AG09309 (cell line): ENCODE measurements around the gene RPS6KA4.

ENCODE experiments used
- DNase-seq: peaks from one replicate; pipeline ENCODE4 v3.0.0-alpha.2; 2010; ENCODE audit warnings: low read depth
- H3K4me3 ChIP-seq: 2 replicates; pipeline ENCODE4 v1.5.1; 2011; ENCODE audit warnings: mild to moderate bottlenecking, low read depth, low read length, moderate library complexity; ENCODE audit not compliant: control insufficient read depth
- CTCF ChIP-seq: IDR thresholded peaks from 2 replicates; pipeline ENCODE4 v1.5.1; 2011; ENCODE audit warnings: mild to moderate bottlenecking, low read depth, low read length, inconsistent platforms; ENCODE audit not compliant: insufficient read depth, control insufficient read depth; ENCODE audit errors: missing control alignments

The RPS6KA4 gene

GRCh38 chr11:64360448-64360921, 1.5 kb downstream of the RPS6KA4 start:
- no peak for DNase-seq
- no peak for TF ChIP-seq CTCF
- H3K4me3 ChIP-seq = peak overlapping the region; percentile 1; the same call in 1 of the 2 replicates

GRCh38 chr11:64361659-64362058, 2.7 kb downstream of the RPS6KA4 start:
- no peak for DNase-seq
- H3K4me3 ChIP-seq = no peak overlapping the region
- TF ChIP-seq CTCF = no peak

- DNase-seq = no peak
- no peak for TF ChIP-seq CTCF
- no peak overlapping the region for H3K4me3 ChIP-seq
These were observed 3.4 kb downstream of the RPS6KA4 start for GRCh38 chr11:64362339-64362738.

GRCh38 chr11:64364435-64364834, 5.5 kb downstream of the RPS6KA4 start:
- no peak for TF ChIP-seq CTCF
- no peak overlapping the region for H3K4me3 ChIP-seq
- no peak for DNase-seq

GRCh38 chr11:64364911-64365310, 5.9 kb downstream of the RPS6KA4 start:
- no peak for TF ChIP-seq CTCF
- no peak for DNase-seq
- no peak overlapping the region for H3K4me3 ChIP-seq

- TF ChIP-seq CTCF = no peak
- DNase-seq = no peak
- no peak overlapping the region for H3K4me3 ChIP-seq
These were observed 7.8 kb downstream of the RPS6KA4 start for GRCh38 chr11:64366751-64367150.
